Neural progenitor cell (in vitro differentiated cells): ENCODE measurements around the gene LARGE2. TPM values are rescaled to one million over a fixed set of nuclear protein-coding genes. Genes with fewer than 3 reads are reported as not detected.

Experiments used
- DNase-seq: peaks from one replicate; pipeline ENCODE4 v3.0.0-alpha.2; 2016; ENCODE audit warnings: low spot score
- H2AFZ ChIP-seq: fragments of 200-600 bp; sonication (generic); replicated peaks from 2 replicates; pipeline ENCODE4 v1.6.1; 2016; ENCODE audit warnings: antibody characterized with exemption
- H3F3A ChIP-seq: fragments of 200-600 bp; sonication (generic); 2 replicates; pipeline ENCODE4 v1.6.1; 2016; ENCODE audit warnings: antibody characterized with exemption, low read depth
- H3K27ac ChIP-seq: fragments of 200-600 bp; sonication (generic); 2 replicates; pipeline ENCODE4 v1.5.1; 2016; ENCODE audit warnings: mild to moderate bottlenecking
- H3K27me3 ChIP-seq: fragments of 200-600 bp; sonication (generic); 2 replicates; pipeline ENCODE4 v1.6.1; 2016; ENCODE audit warnings: mild to moderate bottlenecking, moderate library complexity
- H3K36me3 ChIP-seq: fragments of 200-600 bp; sonication (generic); 2 replicates; pipeline ENCODE4 v1.5.1; 2016
- H3K4me1 ChIP-seq: fragments of 200-600 bp; sonication (generic); 2 replicates; pipeline ENCODE4 v1.6.1; 2016; ENCODE audit warnings: mixed run types
- H3K4me2 ChIP-seq: fragments of 200-600 bp; sonication (generic); 2 replicates; pipeline ENCODE4 v1.6.1; 2016
- H3K4me3 ChIP-seq: fragments of 200-600 bp; sonication (generic); 2 replicates; pipeline ENCODE4 v1.5.1; 2016
- H3K79me2 ChIP-seq: fragments of 200-600 bp; sonication (generic); 2 replicates; pipeline ENCODE4 v1.6.1; 2016; ENCODE audit warnings: low read depth
- H3K9ac ChIP-seq: fragments of 200-600 bp; sonication (generic); 2 replicates; pipeline ENCODE4 v1.6.1; 2016
- H3K9me3 ChIP-seq: fragments of 200-600 bp; sonication (generic); 2 replicates; pipeline ENCODE4 v1.5.1; 2016; ENCODE audit warnings: low read depth
- H4K20me1 ChIP-seq: fragments of 200-600 bp; sonication (generic); 2 replicates; pipeline ENCODE4 v1.6.1; 2016; ENCODE audit warnings: low read depth
- H3K27ac Mint-ChIP-seq: 3 replicates; pipeline ENCODE4 v1.8.0; 2021; ENCODE audit warnings: mixed read lengths
- H3K27me3 Mint-ChIP-seq: 2 replicates; pipeline ENCODE4 v1.8.0; 2022; ENCODE audit warnings: low read depth, mild to moderate bottlenecking, inconsistent platforms, moderate library complexity, mixed read lengths; ENCODE audit not compliant: insufficient read depth
- H3K36me3 Mint-ChIP-seq: 3 replicates; pipeline ENCODE4 v1.8.0; 2021; ENCODE audit warnings: mixed read lengths
- H3K4me1 Mint-ChIP-seq: 3 replicates; pipeline ENCODE4 v1.8.0; 2021; ENCODE audit warnings: mixed read lengths
- H3K4me3 Mint-ChIP-seq: 3 replicates; pipeline ENCODE4 v1.8.0; 2021; ENCODE audit warnings: mild to moderate bottlenecking, moderate library complexity, mixed read lengths
- H3K9me3 Mint-ChIP-seq: 3 replicates; pipeline ENCODE4 v1.8.0; 2020; ENCODE audit warnings: mixed read lengths
- EZH2 ChIP-seq: fragments of 200-600 bp; sonication (generic); IDR thresholded peaks from 2 replicates; pipeline ENCODE4 v1.6.1; 2017; ENCODE audit warnings: antibody characterized with exemption, mild to moderate bottlenecking, moderate library complexity
- EZH2phosphoT487 ChIP-seq: fragments of 200-600 bp; sonication (generic); IDR thresholded peaks from 2 replicates; pipeline ENCODE4 v1.6.1; 2017; ENCODE audit warnings: antibody characterized with exemption
- total RNA-seq: library from RNA; depleted of rRNA; stranded (reverse); fragments of >200 nt; gene quantifications from 2 replicates; pipeline ENCODE4 v1.2.3, GENCODE V29; 2015; ENCODE audit warnings: low replicate concordance
- TF ChIP-seq, protein P1 (sequence below): fragments of 200-600 bp; sonication (generic); IDR thresholded peaks from 2 replicates; pipeline ENCODE4 v1.5.1; 2017; ENCODE audit warnings: antibody characterized with exemption, mild to moderate bottlenecking

LARGE2 gene
- total RNA-seq, 1 donor from 2014 or later = 5.0 TPM

DNA sequence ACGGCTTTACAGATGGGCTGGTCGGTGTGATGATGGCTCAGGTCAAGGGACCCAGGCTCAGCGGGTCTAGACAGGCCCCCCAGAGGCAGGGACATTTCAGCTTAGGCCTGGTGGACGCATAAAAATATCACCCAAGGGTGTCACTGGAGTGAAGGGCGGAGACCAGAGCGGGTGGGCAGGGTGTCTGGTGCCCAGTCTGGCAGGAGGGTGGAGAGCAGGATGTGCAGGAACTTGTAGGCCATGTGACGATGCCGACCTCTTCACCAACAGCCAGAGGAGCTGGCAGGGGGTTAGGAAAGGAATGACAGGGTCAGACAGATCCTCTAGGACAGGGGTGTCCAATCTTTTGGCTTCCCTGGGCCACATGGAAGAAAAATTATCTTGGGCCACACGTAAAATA is 32.5 kb upstream of the LARGE2 start:
- no peak overlapping the region for H3K27ac Mint-ChIP-seq
- no peak overlapping the region for H3K9ac ChIP-seq

DNA sequence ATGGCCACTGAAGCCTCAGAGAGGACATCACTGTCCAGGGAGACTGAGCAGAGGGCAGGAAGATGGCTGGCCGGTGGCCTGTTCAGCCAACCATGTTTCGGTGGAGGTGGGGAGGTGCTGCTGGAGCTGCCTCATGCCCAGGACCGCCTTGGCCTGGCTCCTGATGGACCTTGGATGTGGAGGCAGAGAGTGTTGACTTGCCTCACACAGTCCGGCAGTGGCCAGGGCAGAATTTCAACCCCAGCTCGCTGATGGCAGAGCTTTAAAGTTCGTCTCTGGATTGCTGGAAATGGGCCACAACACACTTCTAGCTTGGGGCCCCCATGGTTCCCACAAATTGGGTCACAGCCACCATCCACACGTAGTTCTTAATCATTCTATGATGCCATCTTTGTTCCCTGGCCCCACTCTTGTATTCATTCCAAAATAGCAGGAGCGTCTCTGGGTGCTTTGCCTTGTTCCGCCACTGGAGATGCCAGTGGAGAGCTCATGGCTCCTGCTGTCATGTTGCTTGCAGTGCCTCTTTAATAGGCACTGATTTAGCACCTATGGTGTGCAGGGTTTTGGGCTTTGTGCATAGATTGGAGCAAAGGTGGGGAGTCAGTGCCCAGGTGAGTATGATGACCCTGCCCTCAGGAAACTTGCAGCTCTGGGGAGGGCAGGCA is 31.4 kb upstream of the LARGE2 start:
- no peaks in the 10 kb centered on the region for H3K9me3 ChIP-seq
- H4K20me1 ChIP-seq = peaks cover 23% of the 10 kb centered on the region
- TF ChIP-seq EZH2phosphoT487 (no peak), EZH2 (no peak)
- TF ChIP-seq, protein P1, sequence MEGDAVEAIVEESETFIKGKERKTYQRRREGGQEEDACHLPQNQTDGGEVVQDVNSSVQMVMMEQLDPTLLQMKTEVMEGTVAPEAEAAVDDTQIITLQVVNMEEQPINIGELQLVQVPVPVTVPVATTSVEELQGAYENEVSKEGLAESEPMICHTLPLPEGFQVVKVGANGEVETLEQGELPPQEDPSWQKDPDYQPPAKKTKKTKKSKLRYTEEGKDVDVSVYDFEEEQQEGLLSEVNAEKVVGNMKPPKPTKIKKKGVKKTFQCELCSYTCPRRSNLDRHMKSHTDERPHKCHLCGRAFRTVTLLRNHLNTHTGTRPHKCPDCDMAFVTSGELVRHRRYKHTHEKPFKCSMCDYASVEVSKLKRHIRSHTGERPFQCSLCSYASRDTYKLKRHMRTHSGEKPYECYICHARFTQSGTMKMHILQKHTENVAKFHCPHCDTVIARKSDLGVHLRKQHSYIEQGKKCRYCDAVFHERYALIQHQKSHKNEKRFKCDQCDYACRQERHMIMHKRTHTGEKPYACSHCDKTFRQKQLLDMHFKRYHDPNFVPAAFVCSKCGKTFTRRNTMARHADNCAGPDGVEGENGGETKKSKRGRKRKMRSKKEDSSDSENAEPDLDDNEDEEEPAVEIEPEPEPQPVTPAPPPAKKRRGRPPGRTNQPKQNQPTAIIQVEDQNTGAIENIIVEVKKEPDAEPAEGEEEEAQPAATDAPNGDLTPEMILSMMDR = no peak
- Mint-ChIP-seq H3K36me3 (no peaks in the 10 kb centered on the region), H3K4me3 (no peak overlapping the region), H3K27ac (no peak overlapping the region), H3K27me3 (peaks cover 8% of the 10 kb centered on the region), H3K4me1 (peaks cover 6% of the 10 kb centered on the region), H3K9me3 (no peaks in the 10 kb centered on the region)
- no peak overlapping the region for H3K4me2 ChIP-seq
- peaks cover 11% of the 10 kb centered on the region for H3K4me1 ChIP-seq
- H2AFZ ChIP-seq = no peak overlapping the region
- no peak overlapping the region for H3K9ac ChIP-seq
- H3F3A ChIP-seq = peaks cover 5% of the 10 kb centered on the region
- no peaks in the 10 kb centered on the region for H3K79me2 ChIP-seq
- H3K27ac ChIP-seq = no peak overlapping the region
- no peak for DNase-seq
- no peaks in the 10 kb centered on the region for H3K36me3 ChIP-seq
- H3K4me3 ChIP-seq = no peak overlapping the region
- peaks cover 8% of the 10 kb centered on the region for H3K27me3 ChIP-seq

More for the DNA sequence above, 32.5 kb upstream of the LARGE2 start:
- Histone ChIP-seq H3K27me3 (peaks cover 11% of the 10 kb centered on the region), H3K27ac (no peak overlapping the region), H3K79me2 (no peaks in the 10 kb centered on the region), H3K36me3 (no peaks in the 10 kb centered on the region), H3K9me3 (no peaks in the 10 kb centered on the region), H3K4me1 (peaks cover 10% of the 10 kb centered on the region), H3K4me3 (no peak overlapping the region), H3F3A (peaks cover 7% of the 10 kb centered on the region), H3K4me2 (no peak overlapping the region), H2AFZ (no peak overlapping the region), H4K20me1 (peaks cover 21% of the 10 kb centered on the region)
- DNase-seq = no peak
- no peaks in the 10 kb centered on the region for H3K9me3 Mint-ChIP-seq
- H3K4me1 Mint-ChIP-seq = peaks cover 7% of the 10 kb centered on the region
- TF ChIP-seq EZH2 = no peak
- TF ChIP-seq, protein P1 = no peak
- no peak for TF ChIP-seq EZH2phosphoT487
- no peaks in the 10 kb centered on the region for H3K36me3 Mint-ChIP-seq
- H3K27me3 Mint-ChIP-seq = peaks cover 10% of the 10 kb centered on the region
- H3K4me3 Mint-ChIP-seq = no peak overlapping the region

DNA sequence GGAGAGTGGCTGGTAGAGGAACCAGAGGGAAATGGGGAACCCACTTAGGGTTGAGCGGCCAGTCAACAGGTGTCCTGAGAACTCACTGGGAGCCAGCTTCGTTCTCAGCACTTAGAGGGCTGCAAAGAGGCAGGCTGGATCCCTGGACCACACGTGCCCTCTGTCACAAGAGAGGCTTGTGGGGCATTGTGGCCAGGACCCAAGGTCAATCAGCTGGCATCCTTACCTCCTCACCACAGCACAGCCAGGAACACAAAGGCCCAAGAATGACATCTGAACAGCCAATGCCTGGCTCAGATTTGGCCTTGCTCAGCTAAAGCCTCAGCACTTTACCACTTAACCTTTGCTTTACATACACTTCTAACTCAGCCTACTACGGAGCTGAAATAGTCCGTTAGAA is 29.6 kb upstream of the LARGE2 start:
- Mint-ChIP-seq H3K27me3 (peaks cover 11% of the 10 kb centered on the region), H3K4me3 (no peak overlapping the region), H3K36me3 (no peaks in the 10 kb centered on the region), H3K9me3 (no peaks in the 10 kb centered on the region), H3K27ac (no peak overlapping the region), H3K4me1 (peaks cover 16% of the 10 kb centered on the region)
- Histone ChIP-seq H2AFZ (no peak overlapping the region), H3F3A (peaks cover 14% of the 10 kb centered on the region), H4K20me1 (peaks cover 24% of the 10 kb centered on the region), H3K27ac (no peak overlapping the region), H3K4me2 (no peak overlapping the region), H3K27me3 (no peaks in the 10 kb centered on the region), H3K9me3 (no peaks in the 10 kb centered on the region), H3K4me3 (no peak overlapping the region), H3K36me3 (no peaks in the 10 kb centered on the region), H3K79me2 (no peaks in the 10 kb centered on the region), H3K4me1 (peaks cover 20% of the 10 kb centered on the region), H3K9ac (no peak overlapping the region)
- TF ChIP-seq, protein P1 = no peak
- TF ChIP-seq EZH2 = no peak
- no peak for TF ChIP-seq EZH2phosphoT487
- DNase-seq = no peak
